B cell (primary cell): Measurements from ENCODE around the gene DNAI2. TPM values are rescaled to one million over a fixed set of nuclear protein-coding genes. Genes with fewer than 3 reads are reported as not detected.
A peak's percentile ranks its signal among the peaks of the same experiment; 100 is the strongest.

ENCODE experiments used
- ATAC-seq: fragments of 200-7000 bp; cut with Tn5 transposase; one replicate; pipeline ENCODE4 v1.10.0; 2021; ENCODE audit warnings: low read depth, mild to moderate bottlenecking, moderate number of reproducible peaks, moderate library complexity
- CTCF ChIA-PET: fragments of 350-600 bp; sonication (Branson Sonifier 250); formaldehyde crosslinking; loops from one replicate; lab custom pipeline; 2021; ENCODE audit warnings: antibody characterized with exemption, inconsistent platforms; lab: Charles Lee
- POLR2A ChIA-PET: fragments of 350-600 bp; sonication (Branson Sonifier 250); formaldehyde crosslinking; loops from one replicate; lab custom pipeline; 2021; ENCODE audit warnings: antibody characterized with exemption; lab: Charles Lee
- DNase-seq: peaks from one replicate; pipeline ENCODE4 v3.0.0; 2013
- H2AFZ ChIP-seq: 2 replicates; pipeline ENCODE4 v1.6.1; 2012; ENCODE audit warnings: mild to moderate bottlenecking, low read depth, low read length; ENCODE audit not compliant: insufficient read depth, poor library complexity, severe bottlenecking
- H3K27ac ChIP-seq, 2 donors: 1 replicate in 1 of 2; 2 replicates in 1 of 2; pipeline ENCODE4 v1.5.1; 2012 to 2013; ENCODE audit warnings: low read length in 2 of 2, mild to moderate bottlenecking in 2 of 2, moderate library complexity in 1 of 2
- H3K27me3 ChIP-seq, 4 experiments: fragments of 200-600 bp in 1 of 4; sonication (generic) in 1 of 4; replicated peaks in 1 of 4; 1 replicate in 2 of 4; 2 replicates in 2 of 4; pipeline versions ENCODE4 v1.6.1 to v1.7.0; 2013 to 2016; ENCODE audit warnings: low read length in 3 of 4, mild to moderate bottlenecking in 2 of 4, mixed read lengths in 1 of 4, moderate library complexity in 1 of 4; ENCODE audit not compliant: insufficient read depth in 4 of 4, control insufficient read depth in 3 of 4; ENCODE audit errors: control extremely low read depth in 1 of 4
- H3K36me3 ChIP-seq, 2 experiments: replicated peaks in 1 of 2; 1 replicate in 1 of 2; 2 replicates in 1 of 2; pipeline versions ENCODE4 v1.6.1 to v1.7.1; 2013; ENCODE audit warnings: low read length in 1 of 2; ENCODE audit not compliant: insufficient read depth in 2 of 2, control insufficient read depth in 1 of 2; ENCODE audit errors: control extremely low read depth in 1 of 2, extremely low read depth in 1 of 2
- H3K4me1 ChIP-seq, 2 donors: fragments of 200-600 bp in 1 of 2; sonication (generic) in 1 of 2; 1 replicate in 1 of 2; 2 replicates in 1 of 2; pipeline versions ENCODE4 v1.5.1 to v1.6.1; 2013 to 2017; ENCODE audit warnings: low read length in 2 of 2; ENCODE audit not compliant: control insufficient read depth in 2 of 2, insufficient read depth in 2 of 2
- H3K4me2 ChIP-seq: replicated peaks from 2 replicates; pipeline ENCODE3; 2012; ENCODE audit warnings: mild to moderate bottlenecking, low read depth, low read length; ENCODE audit not compliant: poor library complexity, severe bottlenecking
- H3K4me3 ChIP-seq, 5 experiments: fragments of 200-600 bp in 1 of 5; sonication (generic) in 1 of 5; 1 replicate in 3 of 5; 2 replicates in 2 of 5; pipeline versions ENCODE4 v1.5.1 to v1.7.0; 2011 to 2016; ENCODE audit warnings: low read length in 4 of 5, mild to moderate bottlenecking in 4 of 5, low read depth in 2 of 5, control low read depth in 1 of 5, moderate library complexity in 1 of 5; ENCODE audit not compliant: insufficient read depth in 1 of 5; ENCODE audit errors: control extremely low read depth in 1 of 5, extremely low read depth in 1 of 5
- H3K79me2 ChIP-seq: fragments of 200-600 bp; sonication (generic); one replicate; pipeline ENCODE4 v1.6.0; 2016; ENCODE audit warnings: low read length; ENCODE audit not compliant: control insufficient read depth, insufficient read depth
- H3K9ac ChIP-seq: fragments of 200-600 bp; sonication (generic); 2 replicates; pipeline ENCODE4 v1.6.1; 2017; ENCODE audit warnings: mild to moderate bottlenecking, low read length, moderate library complexity
- H3K9me3 ChIP-seq, 3 donors: one replicate each; pipeline versions ENCODE4 v1.6.1 to v1.7.1; 2013; ENCODE audit warnings: low read length in 2 of 3; ENCODE audit not compliant: control insufficient read depth in 2 of 3, insufficient read depth in 1 of 3; ENCODE audit errors: control extremely low read depth in 1 of 3
- H4K20me1 ChIP-seq: 2 replicates; pipeline ENCODE4 v1.6.0; 2012; ENCODE audit warnings: mild to moderate bottlenecking, low read length; ENCODE audit not compliant: insufficient read depth, control insufficient read depth, poor library complexity, severe bottlenecking
- H3K27ac Mint-ChIP-seq: one replicate; pipeline ENCODE4 v1.8.0; 2021; ENCODE audit warnings: mixed read lengths
- H3K27me3 Mint-ChIP-seq: one replicate; pipeline ENCODE4 v1.8.0; 2021; ENCODE audit warnings: mixed read lengths
- H3K4me1 Mint-ChIP-seq: one replicate; pipeline ENCODE4 v1.8.0; 2021; ENCODE audit warnings: mixed read lengths
- H3K4me3 Mint-ChIP-seq: one replicate; pipeline ENCODE4 v1.8.0; 2021; ENCODE audit warnings: mixed read lengths
- H3K9me3 Mint-ChIP-seq: one replicate; pipeline ENCODE4 v1.8.0; 2022; ENCODE audit warnings: mixed read lengths; ENCODE audit not compliant: insufficient read depth
- EZH2 ChIP-seq: IDR thresholded peaks from 2 replicates; pipeline ENCODE4 v1.6.1; 2012; ENCODE audit warnings: borderline replicate concordance, low read depth, mild to moderate bottlenecking, moderate library complexity, low read length; ENCODE audit not compliant: insufficient read depth, poor library complexity, severe bottlenecking
- WGBS: methylation state at CpG from one replicate; pipeline ENCODE4 v1.1.5; 2013; ENCODE audit warnings: missing lambda C conversion rate; ENCODE audit not compliant: insufficient coverage; 5-methylcytosine and 5-hydroxymethylcytosine counted together
- intact Hi-C: fragments of 100-400 bp; cut with micrococcal nuclease; formaldehyde crosslinking; loops from one replicate; pipeline ENCODE4 v1.10.0; 2022
- polyA minus RNA-seq: library from RNA; depleted of rRNA, polyadenylated mRNA; stranded (reverse); fragments of >200 nt; gene quantifications from 2 replicates; pipeline ENCODE4 v1.2.3, GENCODE V29; 2012
- polyA plus RNA-seq: library from polyadenylated mRNA; depleted of rRNA; stranded (reverse); fragments of >200 nt; gene quantifications from 2 replicates; pipeline ENCODE4 v1.2.3, GENCODE V29; 2012
- total RNA-seq, 2 donors: library from RNA; stranded (reverse); fragments of 120-200 nt in 1 of 2; gene quantifications; 1 replicate in 1 of 2; 2 replicates in 1 of 2; pipeline versions ENCODE4 v1.2.3 to v1.2.4, GENCODE V29; 2013 to 2022
- TF ChIP-seq, protein P1 (sequence below): fragments of 200-600 bp; IDR thresholded peaks from one replicate; pipeline ENCODE4 v1.8.0; 2022; ENCODE audit warnings: antibody characterized with exemption, mild to moderate bottlenecking

DNAI2 gene, protein sequence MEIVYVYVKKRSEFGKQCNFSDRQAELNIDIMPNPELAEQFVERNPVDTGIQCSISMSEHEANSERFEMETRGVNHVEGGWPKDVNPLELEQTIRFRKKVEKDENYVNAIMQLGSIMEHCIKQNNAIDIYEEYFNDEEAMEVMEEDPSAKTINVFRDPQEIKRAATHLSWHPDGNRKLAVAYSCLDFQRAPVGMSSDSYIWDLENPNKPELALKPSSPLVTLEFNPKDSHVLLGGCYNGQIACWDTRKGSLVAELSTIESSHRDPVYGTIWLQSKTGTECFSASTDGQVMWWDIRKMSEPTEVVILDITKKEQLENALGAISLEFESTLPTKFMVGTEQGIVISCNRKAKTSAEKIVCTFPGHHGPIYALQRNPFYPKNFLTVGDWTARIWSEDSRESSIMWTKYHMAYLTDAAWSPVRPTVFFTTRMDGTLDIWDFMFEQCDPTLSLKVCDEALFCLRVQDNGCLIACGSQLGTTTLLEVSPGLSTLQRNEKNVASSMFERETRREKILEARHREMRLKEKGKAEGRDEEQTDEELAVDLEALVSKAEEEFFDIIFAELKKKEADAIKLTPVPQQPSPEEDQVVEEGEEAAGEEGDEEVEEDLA
- not detected in 2 replicates for total RNA-seq
- not detected for total RNA-seq (2013)
- polyA plus RNA-seq: not detected in 2 replicates
- not detected in 2 replicates for polyA minus RNA-seq

DNA sequence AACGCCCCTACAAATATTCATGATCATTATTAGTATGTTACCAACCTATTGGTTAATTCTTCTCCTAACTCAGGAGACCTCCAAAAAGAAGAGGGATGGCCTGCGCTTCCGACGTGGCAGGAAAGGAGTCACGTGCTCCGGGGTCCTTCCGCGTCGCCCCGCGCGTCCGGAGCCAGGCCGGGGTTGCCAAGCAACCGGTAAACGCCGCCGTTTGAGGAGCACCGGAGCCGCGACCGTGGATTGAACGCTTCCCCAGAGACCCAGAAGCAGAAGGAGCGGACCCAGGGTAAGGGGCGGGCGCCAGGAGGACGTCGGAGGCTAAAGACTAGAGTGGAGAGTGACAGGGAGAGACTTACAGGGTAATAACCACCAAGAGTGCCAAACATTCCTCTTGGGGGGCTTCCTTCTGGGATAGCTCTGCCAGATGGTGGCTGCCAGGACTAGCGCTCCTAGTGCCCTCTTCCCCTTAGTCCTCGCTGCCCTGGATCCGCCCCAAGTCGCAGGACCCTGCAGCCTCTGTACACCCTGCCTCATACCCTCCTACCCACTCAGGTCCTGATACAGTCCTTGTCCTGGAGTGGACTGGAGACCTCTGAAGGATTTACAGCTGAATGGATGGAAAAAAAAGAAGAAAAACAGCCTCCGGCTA, at the start of gene DNAI2:
Gene DNAI2 (plus strand): TSS at position 175 of the 649 bp plus-strand sequence. CDS start 7,584 bp downstream, outside the sequence.
- H4K20me1 ChIP-seq: no peaks in the 10 kb centered on the region
- peak within 1 kb of the TSS; percentile 33 for H2AFZ ChIP-seq
- peaks cover 12 to 14% of the 10 kb centered on the region in 2 donors for H3K4me1 ChIP-seq
- H3K9ac ChIP-seq: peak within 1 kb of the TSS; percentile 29
- POLR2A ChIA-PET: no interaction called here
- Mint-ChIP-seq H3K4me1 (peaks cover 13% of the 10 kb centered on the region), H3K27ac (no peak within 1 kb of the TSS), H3K9me3 (no peaks in the 10 kb centered on the region), H3K27me3 (peaks cover 41% of the 10 kb centered on the region), H3K4me3 (peak within 1 kb of the TSS; percentile 29)
- TF ChIP-seq EZH2: no peak
- TF ChIP-seq, protein P1, sequence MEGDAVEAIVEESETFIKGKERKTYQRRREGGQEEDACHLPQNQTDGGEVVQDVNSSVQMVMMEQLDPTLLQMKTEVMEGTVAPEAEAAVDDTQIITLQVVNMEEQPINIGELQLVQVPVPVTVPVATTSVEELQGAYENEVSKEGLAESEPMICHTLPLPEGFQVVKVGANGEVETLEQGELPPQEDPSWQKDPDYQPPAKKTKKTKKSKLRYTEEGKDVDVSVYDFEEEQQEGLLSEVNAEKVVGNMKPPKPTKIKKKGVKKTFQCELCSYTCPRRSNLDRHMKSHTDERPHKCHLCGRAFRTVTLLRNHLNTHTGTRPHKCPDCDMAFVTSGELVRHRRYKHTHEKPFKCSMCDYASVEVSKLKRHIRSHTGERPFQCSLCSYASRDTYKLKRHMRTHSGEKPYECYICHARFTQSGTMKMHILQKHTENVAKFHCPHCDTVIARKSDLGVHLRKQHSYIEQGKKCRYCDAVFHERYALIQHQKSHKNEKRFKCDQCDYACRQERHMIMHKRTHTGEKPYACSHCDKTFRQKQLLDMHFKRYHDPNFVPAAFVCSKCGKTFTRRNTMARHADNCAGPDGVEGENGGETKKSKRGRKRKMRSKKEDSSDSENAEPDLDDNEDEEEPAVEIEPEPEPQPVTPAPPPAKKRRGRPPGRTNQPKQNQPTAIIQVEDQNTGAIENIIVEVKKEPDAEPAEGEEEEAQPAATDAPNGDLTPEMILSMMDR: no peak
- no peak within 1 kb of the TSS for H3K27ac ChIP-seq
- H3K27me3 ChIP-seq: peaks cover 0 to 9% (median 0%) of the 10 kb centered on the region in 4 experiments
- ATAC-seq (no peak), DNase-seq (peak; percentile 34)
- H3K79me2 ChIP-seq: no peaks in the 10 kb centered on the region
- intact Hi-C loops: no loop called here
- H3K9me3 ChIP-seq: no peaks in the 10 kb centered on the region
- H3K4me2 ChIP-seq: peak within 1 kb of the TSS; percentile 59
- WGBS: 6% methylated on average over 29 of the region's 33 CpGs
- no peaks in the 10 kb centered on the region for H3K36me3 ChIP-seq
- CTCF ChIA-PET: no interaction called here
- H3K4me3 ChIP-seq: no peak within 1 kb of the TSS
